ENCODE results near the gene ANKMY1. TPM values are rescaled to one million over a fixed set of nuclear protein-coding genes. Genes with fewer than 3 reads are reported as not detected.

ANKMY1 gene
- total and polyA plus RNA-seq, 2 of the 8 experiments (the other 6 are each of a cell fraction or from before 2014, with no cell fraction given) = 4.5 to 4.8 TPM

DNA sequence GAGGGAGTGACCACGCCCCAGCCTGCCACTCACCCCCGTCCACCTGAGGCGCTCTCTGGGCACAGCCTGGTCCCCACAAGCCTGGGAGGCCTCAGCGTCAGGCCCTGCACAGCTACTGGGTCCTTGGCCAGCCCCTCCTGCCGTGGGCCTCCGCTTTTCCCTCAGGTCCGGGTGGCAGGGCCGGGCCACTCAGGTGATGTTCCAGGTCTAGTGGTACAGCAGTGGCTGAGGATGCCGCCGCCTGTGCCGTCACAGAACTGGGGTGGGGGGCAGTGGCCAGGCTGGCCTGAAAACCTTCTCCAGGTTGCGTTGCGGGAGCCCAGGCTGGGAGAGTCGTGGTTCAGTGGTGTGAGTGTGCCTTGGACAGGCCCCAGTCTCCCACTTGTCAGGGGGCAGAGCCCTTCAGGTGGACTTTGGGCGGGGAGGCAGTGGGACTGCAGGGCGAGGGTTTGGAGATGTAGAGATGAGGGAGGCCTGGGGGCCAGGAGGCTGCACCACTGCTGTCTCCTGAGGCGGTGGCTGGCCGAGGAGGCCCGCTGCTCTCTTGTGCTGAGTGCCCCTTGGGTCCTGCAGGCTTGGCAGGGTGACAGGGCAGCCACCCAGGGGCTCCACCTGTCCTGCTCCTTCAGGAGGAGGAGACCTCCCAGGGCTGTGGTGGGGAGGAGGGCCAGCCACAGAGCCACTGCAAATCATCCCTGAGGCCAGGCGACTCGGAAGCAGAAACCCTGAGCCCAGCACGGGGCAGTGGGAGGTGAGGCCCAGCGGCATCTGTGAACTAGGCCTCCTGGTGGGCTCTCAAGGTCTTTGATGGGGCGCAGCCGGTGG is 114.7 kb downstream of the ANKMY1 start (continued):
- no peak for TF ChIP-seq KDM4A (IDR thresholded peaks at IDR 0.05; ENCODE audit: low read depth, low read length, severe bottlenecking)
